SK-N-SH treated with all-trans-retinoic acid at 6 μM for 48 hours (cell line): ENCODE results near the gene TMEM63A.

ENCODE experiments used
- OSR1 ChIP-seq: fragments of 250-450 bp; sonication (Bioruptor Pico); IDR thresholded peaks from 2 replicates; pipeline ENCODE4 v1.8.0; 2022; ENCODE audit warnings: moderate library complexity, mild to moderate bottlenecking, inconsistent platforms
- RARB ChIP-seq: fragments of 250-450 bp; sonication (Bioruptor Pico); IDR thresholded peaks from 2 replicates; pipeline ENCODE4 v1.8.0; 2021; ENCODE audit warnings: mild to moderate bottlenecking, moderate library complexity
- TCF4 ChIP-seq: fragments of 250-450 bp; sonication (Bioruptor Pico); IDR thresholded peaks from 2 replicates; pipeline ENCODE4 v1.8.0; 2021; ENCODE audit warnings: mild to moderate bottlenecking, moderate library complexity, borderline replicate concordance
- TOX ChIP-seq: fragments of 250-450 bp; sonication (Bioruptor Pico); IDR thresholded peaks from 2 replicates; pipeline ENCODE4 v1.8.0; 2021; ENCODE audit warnings: mild to moderate bottlenecking, moderate library complexity, borderline replicate concordance
- ZC3H10 ChIP-seq: fragments of 250-450 bp; sonication (Bioruptor Pico); IDR thresholded peaks from 2 replicates; pipeline ENCODE4 v1.5.1; 2021; ENCODE audit warnings: mild to moderate bottlenecking, moderate library complexity
- ZNF565 ChIP-seq: fragments of 450-650 bp; formaldehyde crosslinking; conservative IDR thresholded peaks from 2 replicates; pipeline ENCODE4 v1.5.0; 2020; ENCODE audit warnings: low read depth, mild to moderate bottlenecking, moderate library complexity
- ZNF8 ChIP-seq: fragments of 450-650 bp; formaldehyde crosslinking; IDR thresholded peaks from 2 replicates; pipeline ENCODE4 v1.5.0; 2020; ENCODE audit warnings: mild to moderate bottlenecking, moderate library complexity
- TF ChIP-seq, protein P1 (sequence below): fragments of 250-450 bp; sonication (Bioruptor Pico); IDR thresholded peaks from 2 replicates; pipeline ENCODE4 v1.8.0; 2020; ENCODE audit warnings: mild to moderate bottlenecking, moderate library complexity, borderline replicate concordance
- TF ChIP-seq, protein P2 (sequence below): fragments of 250-450 bp; sonication (Bioruptor Pico); IDR thresholded peaks from 2 replicates; pipeline ENCODE4 v1.8.0; 2021; ENCODE audit warnings: low read depth, mild to moderate bottlenecking, moderate library complexity, borderline replicate concordance
- TF ChIP-seq, protein P3 (sequence below): fragments of 250-450 bp; sonication (Bioruptor Pico); IDR thresholded peaks from 2 replicates; pipeline ENCODE4 v1.5.1; 2021; ENCODE audit warnings: mild to moderate bottlenecking, moderate library complexity

DNA sequence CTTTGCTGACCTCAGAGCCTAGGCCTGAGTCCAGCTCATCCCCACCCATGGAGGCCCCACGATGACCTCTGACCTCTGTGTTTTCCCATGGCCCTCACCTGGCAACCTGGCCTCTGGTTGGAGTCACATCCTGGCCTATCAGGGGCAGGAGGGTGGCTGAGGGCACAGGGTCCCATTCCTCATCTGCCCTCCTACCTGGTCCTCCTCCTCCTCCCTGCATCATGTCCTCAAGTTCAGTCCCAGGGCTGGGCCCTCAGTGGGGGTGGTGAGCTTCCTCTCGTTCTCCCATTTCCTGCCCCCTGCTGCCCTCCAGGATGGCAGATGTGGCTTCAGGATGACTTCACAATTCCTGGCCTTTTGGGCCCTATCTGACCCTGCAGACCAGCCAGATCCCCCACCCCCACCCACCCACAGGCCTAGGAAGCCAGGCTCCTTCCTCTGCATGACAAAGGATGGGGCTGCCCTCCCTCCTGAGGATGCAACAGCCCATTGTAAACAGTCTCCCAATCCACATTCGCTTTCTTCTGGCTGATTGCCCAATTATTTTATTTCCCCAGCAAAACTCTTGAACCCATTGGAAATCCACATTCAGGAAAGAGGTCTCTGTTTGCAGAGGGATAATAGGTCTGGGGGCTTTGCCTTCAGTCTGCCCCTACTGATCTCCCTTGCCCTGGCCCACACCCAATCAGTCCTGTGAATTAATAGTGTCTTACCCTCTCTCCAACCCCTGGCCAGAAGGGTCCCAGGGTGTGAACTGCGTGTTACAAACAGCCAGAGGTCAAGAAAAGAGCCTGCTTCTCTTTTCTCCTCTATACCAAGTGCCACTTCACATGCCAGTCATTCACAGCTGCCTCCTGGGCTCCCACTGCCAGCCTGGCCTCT lies 17.1 kb upstream of the TMEM63A start:
- TF ChIP-seq, protein P1, sequence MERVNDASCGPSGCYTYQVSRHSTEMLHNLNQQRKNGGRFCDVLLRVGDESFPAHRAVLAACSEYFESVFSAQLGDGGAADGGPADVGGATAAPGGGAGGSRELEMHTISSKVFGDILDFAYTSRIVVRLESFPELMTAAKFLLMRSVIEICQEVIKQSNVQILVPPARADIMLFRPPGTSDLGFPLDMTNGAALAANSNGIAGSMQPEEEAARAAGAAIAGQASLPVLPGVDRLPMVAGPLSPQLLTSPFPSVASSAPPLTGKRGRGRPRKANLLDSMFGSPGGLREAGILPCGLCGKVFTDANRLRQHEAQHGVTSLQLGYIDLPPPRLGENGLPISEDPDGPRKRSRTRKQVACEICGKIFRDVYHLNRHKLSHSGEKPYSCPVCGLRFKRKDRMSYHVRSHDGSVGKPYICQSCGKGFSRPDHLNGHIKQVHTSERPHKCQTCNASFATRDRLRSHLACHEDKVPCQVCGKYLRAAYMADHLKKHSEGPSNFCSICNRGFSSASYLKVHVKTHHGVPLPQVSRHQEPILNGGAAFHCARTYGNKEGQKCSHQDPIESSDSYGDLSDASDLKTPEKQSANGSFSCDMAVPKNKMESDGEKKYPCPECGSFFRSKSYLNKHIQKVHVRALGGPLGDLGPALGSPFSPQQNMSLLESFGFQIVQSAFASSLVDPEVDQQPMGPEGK (CRISPR knock-in tag): no peak
- TF ChIP-seq, protein P2, sequence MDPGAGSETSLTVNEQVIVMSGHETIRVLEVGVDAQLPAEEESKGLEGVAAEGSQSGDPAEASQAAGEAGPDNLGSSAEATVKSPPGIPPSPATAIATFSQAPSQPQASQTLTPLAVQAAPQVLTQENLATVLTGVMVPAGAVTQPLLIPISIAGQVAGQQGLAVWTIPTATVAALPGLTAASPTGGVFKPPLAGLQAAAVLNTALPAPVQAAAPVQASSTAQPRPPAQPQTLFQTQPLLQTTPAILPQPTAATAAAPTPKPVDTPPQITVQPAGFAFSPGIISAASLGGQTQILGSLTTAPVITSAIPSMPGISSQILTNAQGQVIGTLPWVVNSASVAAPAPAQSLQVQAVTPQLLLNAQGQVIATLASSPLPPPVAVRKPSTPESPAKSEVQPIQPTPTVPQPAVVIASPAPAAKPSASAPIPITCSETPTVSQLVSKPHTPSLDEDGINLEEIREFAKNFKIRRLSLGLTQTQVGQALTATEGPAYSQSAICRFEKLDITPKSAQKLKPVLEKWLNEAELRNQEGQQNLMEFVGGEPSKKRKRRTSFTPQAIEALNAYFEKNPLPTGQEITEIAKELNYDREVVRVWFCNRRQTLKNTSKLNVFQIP (CRISPR knock-in tag): no peak
- TF ChIP-seq, protein P3, sequence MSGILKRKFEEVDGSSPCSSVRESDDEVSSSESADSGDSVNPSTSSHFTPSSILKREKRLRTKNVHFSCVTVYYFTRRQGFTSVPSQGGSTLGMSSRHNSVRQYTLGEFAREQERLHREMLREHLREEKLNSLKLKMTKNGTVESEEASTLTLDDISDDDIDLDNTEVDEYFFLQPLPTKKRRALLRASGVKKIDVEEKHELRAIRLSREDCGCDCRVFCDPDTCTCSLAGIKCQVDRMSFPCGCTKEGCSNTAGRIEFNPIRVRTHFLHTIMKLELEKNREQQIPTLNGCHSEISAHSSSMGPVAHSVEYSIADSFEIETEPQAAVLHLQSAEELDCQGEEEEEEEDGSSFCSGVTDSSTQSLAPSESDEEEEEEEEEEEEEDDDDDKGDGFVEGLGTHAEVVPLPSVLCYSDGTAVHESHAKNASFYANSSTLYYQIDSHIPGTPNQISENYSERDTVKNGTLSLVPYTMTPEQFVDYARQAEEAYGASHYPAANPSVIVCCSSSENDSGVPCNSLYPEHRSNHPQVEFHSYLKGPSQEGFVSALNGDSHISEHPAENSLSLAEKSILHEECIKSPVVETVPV (CRISPR knock-in tag): no peak
- TF ChIP-seq ZNF8 (CRISPR knock-in tag) (no peak), ZNF565 (no peak), OSR1 (CRISPR knock-in tag) (no peak), RARB (CRISPR knock-in tag) (no peak), TOX (CRISPR knock-in tag) (no peak), ZC3H10 (no peak), TCF4 (CRISPR knock-in tag) (no peak)
